Stimulated activated CD4-positive, alpha-beta T cell treated with anti-CD3 and anti-CD28 coated beads, Interleukin-4, amount 100 ng/mL, for 4 hours (primary cell): ENCODE data around the gene PPP2R5B.

Source experiments
- DNase-seq, 2 experiments: peaks; one replicate each; pipeline ENCODE4 v3.0.0-alpha.2; 2020

PPP2R5B gene

DNA sequence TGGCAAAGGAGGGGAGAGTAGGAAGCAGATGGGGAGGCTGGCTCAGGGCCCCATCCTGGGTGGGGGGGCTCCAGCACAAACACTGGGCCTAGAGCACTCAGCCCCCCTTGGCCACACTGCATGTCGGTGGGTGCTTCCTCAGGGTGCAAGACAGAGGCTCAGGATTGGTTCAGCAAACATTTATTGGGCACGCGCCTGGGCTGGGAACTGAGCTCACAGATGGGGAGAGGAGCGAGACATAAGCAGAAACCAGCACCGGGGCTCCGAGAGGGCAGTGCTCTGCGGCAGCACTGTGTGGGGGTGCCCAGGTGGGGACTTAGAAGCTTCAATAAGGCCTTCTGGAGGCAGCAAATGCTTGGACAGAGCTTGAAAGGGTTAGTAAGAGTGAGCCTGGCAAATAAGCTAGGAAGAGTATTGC, 34.0 kb upstream of the PPP2R5B start:
- no peak for DNase-seq

- no peak for DNase-seq
These were observed 33.2 kb upstream of the PPP2R5B start for GRCh38 chr11:64891215-64891848.

DNA sequence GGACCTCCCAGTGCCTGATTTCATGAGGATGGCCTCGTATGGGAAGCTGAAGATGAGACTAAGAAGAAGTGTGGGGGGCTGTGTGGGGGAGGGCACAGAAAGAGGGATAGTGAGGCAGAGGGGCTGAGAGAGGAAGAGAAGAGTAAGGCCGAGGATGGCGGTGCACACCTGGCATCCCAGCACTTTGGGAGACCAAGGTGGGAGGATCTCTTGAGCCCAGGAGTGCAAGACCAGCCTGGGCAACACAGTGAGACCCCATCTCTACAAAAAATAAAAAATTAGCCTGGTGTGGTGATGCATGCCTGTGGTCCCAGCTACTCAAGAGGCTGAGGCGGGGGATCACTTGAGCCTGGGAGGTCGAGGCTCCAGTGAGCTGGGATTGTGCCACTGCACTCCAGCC, 32.6 kb upstream of the PPP2R5B start:
- no peak for DNase-seq

GRCh38 chr11:64892411-64892831, 32.1 kb upstream of the PPP2R5B start:
- DNase-seq, result no peak

DNA sequence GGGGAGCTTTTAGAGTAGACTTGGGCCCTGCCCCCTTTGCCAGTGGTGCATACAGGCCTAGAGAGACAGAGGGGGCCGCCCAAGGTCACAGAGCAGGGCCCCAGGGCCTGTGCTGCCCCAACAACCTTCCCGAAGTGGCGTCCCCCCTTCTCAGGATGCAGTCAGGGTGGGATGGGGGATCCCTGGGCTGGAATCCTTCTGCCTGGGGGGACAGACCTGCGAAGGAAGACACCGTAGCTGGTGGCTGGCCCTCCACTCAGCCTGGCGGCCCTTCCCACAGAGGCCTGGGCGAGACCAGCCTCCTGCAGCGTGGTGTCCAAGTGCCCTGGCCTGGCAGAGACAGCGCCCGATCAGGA, 31.7 kb upstream of the PPP2R5B start:
- DNase-seq, result no peak

- DNase-seq, result no peak
These were observed 31.1 kb upstream of the PPP2R5B start for GRCh38 chr11:64893194-64894069.

GRCh38 chr11:64894070-64894811, 30.2 kb upstream of the PPP2R5B start:
- peak; percentile 82 to 94 for DNase-seq

DNA sequence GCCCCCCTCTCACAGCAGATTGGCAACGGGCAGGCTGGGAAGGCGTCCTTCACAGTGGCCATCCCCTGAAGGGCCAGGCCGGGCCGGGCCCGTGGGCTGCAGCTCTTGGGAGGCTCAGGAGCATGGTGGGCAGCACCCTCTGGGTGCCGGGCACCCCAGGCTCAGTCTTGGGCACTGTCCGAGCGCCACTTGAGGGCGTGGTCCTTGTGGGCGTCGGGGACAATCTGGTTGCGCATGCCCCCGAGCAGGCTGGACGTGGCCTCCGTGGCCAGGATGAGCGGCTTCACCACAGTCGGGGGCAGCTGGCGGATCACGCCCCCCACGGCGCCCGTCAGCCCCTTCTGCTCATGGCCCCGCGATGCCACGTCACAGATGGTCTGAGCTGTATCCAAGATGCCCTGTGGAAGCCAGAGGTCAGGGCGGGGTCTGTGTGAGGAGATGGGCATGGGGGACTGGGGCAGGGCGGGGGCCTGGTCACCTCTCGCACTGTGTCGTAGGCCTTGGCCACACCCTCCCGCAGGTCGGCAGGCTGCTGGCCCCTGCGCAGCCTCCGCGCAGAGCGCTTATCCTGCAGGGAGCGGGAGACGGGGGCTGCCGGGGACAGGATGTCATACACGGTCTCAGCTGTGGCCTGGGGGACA, 29.6 kb upstream of the PPP2R5B start:
- DNase-seq, result no peak

DNA sequence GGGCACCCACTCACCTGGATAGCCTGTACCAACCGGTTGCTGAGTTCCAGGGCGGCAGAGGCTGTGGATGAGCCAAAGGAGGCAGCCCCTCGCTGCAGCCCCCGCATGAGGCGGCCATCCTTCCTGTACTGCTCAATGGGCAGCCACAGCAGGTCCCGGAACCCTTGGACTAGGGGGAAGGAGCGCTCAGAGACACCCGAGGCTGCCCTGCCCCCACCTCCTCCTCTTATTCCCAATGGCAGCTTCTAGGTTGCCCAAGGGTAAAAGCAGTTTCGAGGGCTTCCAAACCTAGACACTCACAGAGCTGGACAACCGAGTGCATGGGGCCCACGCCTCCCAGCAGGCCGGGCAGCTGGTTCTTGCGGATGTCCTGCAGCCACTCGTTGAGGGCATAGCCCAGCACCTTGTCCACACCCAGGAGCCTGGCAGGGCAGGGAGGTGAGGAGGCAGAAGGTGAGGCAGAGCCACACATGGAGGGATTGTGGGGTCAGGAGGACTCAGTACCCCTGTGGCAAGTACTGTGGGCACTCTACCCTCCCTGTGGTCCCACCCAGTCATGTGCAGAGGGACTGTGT, 28.0 kb upstream of the PPP2R5B start:
- no peak for DNase-seq

- no peak for DNase-seq
These were observed 27.0 kb upstream of the PPP2R5B start for GRCh38 chr11:64897381-64898075.

DNA sequence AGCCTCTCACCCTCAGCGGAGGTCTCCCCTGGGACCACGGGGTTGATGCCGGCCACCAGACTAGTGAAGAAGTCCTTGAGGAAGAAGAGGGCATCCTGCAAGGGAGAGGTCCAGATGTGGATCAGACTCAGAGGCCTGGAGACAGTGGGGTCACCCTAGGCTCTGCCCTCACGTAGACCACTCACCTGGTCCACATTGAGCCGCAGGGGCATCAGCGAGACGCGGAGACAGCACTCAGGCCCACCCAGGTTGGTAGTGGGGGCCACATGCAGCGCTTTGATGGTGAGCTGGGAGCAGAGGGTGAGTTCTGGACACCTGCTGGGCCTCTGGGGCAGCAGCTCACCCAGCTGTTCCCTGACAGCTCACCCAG, 26.4 kb upstream of the PPP2R5B start:
- no peak for DNase-seq

DNA sequence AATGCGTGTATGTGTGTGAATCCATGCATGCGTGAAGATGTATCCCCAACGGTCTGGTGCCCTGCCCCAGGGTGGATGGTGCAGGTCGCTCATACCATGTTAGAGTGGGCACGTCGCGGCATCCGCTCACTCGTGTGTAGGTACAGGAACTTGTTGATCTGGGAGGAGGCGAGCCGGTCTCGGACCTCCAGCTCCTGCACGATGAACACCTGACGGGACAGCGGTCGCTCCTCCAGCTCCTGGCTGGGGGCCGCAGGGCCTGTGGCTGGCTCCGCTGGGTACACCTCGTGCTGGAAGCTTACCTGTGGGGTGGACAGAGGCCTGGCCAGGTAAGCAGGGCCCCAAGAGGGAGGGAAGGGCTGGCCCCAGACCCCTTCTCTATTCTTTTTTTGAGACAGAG, 25.9 kb upstream of the PPP2R5B start:
- no peak for DNase-seq

DNA sequence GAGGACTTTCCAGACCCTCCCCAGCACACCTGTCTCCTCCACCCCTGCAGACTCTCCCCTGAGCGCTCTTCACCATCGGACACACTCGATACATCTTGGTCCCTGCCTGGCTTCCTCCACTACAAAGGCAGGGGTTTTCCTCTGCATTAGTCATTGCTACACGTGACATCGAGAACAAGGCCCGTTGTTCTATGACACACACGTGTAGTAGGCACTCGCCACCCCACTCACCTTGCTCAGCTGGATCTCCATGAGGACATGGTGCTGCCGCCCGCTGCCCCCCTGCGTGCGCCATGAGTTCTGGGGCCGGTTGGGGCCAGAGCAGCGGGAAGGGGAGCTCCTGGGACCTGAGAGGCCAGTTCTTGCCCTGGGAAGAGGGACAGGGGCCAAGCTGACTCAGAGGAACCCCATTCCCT, 24.2 kb upstream of the PPP2R5B start:
- peak; percentile 58 to 81 for DNase-seq

GRCh38 chr11:64900774-64901173, 23.7 kb upstream of the PPP2R5B start:
- no peak for DNase-seq

GRCh38 chr11:64902102-64902900, 22.2 kb upstream of the PPP2R5B start:
- DNase-seq, result no peak

GRCh38 chr11:64903291-64903833, 21.1 kb upstream of the PPP2R5B start:
- DNase-seq, result no peak

GRCh38 chr11:64905516-64906313, 18.8 kb upstream of the PPP2R5B start:
- DNase-seq, result no peak

GRCh38 chr11:64906314-64906635, 18.2 kb upstream of the PPP2R5B start:
- DNase-seq, result no peak

DNA sequence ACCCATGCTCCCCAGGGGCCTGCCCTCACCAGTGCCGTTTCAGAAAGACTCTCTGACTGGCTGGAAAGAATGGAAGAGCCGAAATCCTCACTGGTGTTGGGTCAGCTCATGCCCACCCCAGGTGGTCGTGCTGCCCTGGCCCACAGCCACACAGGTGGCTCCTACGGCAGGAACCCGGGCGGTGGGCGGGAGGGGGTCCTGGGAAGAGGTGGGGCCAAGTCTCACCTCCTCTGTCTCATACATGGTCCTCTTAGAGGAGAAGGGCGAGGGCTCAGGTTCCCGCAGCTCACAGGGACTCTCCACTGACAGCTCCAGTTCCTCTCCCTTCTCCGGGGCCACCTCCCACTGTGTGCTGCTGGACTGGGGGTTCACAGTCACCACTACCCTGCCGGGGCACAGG, 15.7 kb upstream of the PPP2R5B start:
- DNase-seq, result no peak

- no peak for DNase-seq
These were observed 14.7 kb upstream of the PPP2R5B start for GRCh38 chr11:64909653-64910343.
